ENCODE results near the gene BACE1. TPM values are rescaled to one million over a fixed set of nuclear protein-coding genes. Genes with fewer than 3 reads are reported as not detected.

Gene BACE1
- total RNA-seq, 6 experiments from 2014 or later, result 19.2 to 42.8 (median 23.7) TPM

- ATAC-seq (no peak), DNase-seq (no peak)
- Histone ChIP-seq H3K4me1 (peaks cover 0 to 15% (median 5%) of the 10 kb centered on the region in 4 donors), H3K36me3 (no peaks in the 10 kb centered on the region), H3K27ac (no peak overlapping the region), H3K27me3 (no peaks in the 10 kb centered on the region), H3K4me3 (no peak overlapping the region), H3K9me3 (no peaks in the 10 kb centered on the region)
- WGBS (ENCODE audit: insufficient coverage, low coverage, low lambda C conversion rate, missing lambda C conversion rate), result 72% methylated on average over 5 of the region's 5 CpGs
- intact Hi-C loops (cut with DNase I), result no loop called here
- TF ChIP-seq, protein P1, sequence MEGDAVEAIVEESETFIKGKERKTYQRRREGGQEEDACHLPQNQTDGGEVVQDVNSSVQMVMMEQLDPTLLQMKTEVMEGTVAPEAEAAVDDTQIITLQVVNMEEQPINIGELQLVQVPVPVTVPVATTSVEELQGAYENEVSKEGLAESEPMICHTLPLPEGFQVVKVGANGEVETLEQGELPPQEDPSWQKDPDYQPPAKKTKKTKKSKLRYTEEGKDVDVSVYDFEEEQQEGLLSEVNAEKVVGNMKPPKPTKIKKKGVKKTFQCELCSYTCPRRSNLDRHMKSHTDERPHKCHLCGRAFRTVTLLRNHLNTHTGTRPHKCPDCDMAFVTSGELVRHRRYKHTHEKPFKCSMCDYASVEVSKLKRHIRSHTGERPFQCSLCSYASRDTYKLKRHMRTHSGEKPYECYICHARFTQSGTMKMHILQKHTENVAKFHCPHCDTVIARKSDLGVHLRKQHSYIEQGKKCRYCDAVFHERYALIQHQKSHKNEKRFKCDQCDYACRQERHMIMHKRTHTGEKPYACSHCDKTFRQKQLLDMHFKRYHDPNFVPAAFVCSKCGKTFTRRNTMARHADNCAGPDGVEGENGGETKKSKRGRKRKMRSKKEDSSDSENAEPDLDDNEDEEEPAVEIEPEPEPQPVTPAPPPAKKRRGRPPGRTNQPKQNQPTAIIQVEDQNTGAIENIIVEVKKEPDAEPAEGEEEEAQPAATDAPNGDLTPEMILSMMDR (IDR thresholded peaks at IDR 0.05), result no peak
Observed at GRCh38 chr11:117319214-117319840, 3.3 kb upstream of the BACE1 start.

- H3K27me3 ChIP-seq, result no peaks in the 10 kb centered on the region
- ATAC-seq, result no peak
- no peak for DNase-seq
- H3K9me3 ChIP-seq, result no peaks in the 10 kb centered on the region
- peaks cover 0 to 18% (median 5%) of the 10 kb centered on the region in 4 donors for H3K4me1 ChIP-seq
- H3K4me3 ChIP-seq, result no peak overlapping the region
- TF ChIP-seq, protein P1 (IDR thresholded peaks at IDR 0.05), result no peak
- no peak for TF ChIP-seq POLR2A (IDR thresholded peaks at IDR 0.05)
- H3K36me3 ChIP-seq, result no peaks in the 10 kb centered on the region
- intact Hi-C loops (cut with DNase I), result no loop called here
- no peak overlapping the region for H3K27ac ChIP-seq
- 68% methylated on average over 2 of the region's 7 CpGs for WGBS (ENCODE audit: insufficient coverage, low coverage, low lambda C conversion rate, missing lambda C conversion rate)
Observed at GRCh38 chr11:117318738-117319137, 2.7 kb upstream of the BACE1 start.

DNA sequence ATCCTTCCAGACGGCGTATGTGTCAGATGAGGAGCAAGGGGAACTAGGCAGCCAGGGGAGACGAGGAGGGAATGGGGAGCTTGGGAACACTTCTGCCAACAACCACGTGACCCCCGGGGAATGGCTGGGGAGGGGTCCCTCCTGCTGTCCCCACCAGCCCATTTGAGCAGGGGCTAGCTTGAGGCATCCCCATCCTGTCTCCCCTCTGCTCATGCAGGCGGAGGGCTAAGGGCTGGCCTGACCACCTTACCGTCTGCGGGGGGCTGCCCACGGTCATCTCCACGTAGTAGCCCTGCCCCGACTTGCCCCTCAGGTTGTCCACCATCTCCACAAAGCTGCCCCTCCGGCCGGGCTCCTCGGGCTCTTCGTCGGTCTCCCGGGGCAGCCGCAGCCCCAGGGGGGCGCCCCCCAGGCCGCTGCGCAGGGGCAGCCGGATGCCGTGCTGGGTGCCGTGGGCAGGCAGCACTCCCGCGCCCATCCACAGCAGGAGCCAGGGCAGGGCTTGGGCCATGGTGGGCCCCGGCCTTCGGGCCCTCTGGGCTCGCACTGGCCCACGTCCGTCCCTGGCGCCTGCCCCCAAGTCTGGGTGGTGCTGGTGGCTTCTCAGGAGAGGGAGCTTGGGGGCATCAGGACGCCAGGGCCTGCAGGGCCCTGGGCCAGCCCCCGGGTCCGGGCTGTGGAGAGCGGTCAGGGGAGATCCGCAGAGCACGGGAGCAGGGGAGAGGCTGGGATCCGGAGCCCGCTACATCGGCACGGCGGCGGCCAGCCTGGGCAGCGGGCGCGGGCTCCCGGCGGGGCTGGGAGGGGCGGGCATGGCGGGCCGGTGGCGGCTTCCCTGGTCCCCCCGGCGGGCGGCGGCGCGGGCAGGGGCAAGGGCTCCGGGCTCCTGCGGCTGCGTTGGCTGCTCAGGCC is 515 bp downstream of the BACE1 start:
- Histone ChIP-seq H3K4me1 (peaks cover 0 to 18% (median 5%) of the 10 kb centered on the region in 4 donors), H3K4me3 (peak overlapping the region; percentile 76 to 90 (median 82)), H3K27ac (peak overlapping the region in 1 of 3 donors; percentile 49), H3K9me3 (no peaks in the 10 kb centered on the region), H3K36me3 (no peaks in the 10 kb centered on the region), H3K27me3 (no peaks in the 10 kb centered on the region)
- ATAC-seq, result peak; percentile 18 to 32 (median 22)
- TF ChIP-seq POLR2A (IDR thresholded peaks at IDR 0.05), result no peak
- TF ChIP-seq, protein P1 (IDR thresholded peaks at IDR 0.05), result no peak
- WGBS (ENCODE audit: insufficient coverage, low coverage, low lambda C conversion rate, missing lambda C conversion rate), result 0% methylated on average over 14 of the region's 62 CpGs
- peak in 1 of 3 donors; percentile 26 for DNase-seq
- intact Hi-C loops (cut with DNase I), result no loop called here

- Histone ChIP-seq H3K4me1 (peaks cover 0 to 18% (median 5%) of the 10 kb centered on the region in 4 donors), H3K27me3 (no peaks in the 10 kb centered on the region), H3K27ac (no peak overlapping the region), H3K36me3 (no peaks in the 10 kb centered on the region), H3K4me3 (peak overlapping the region; percentile 76 to 90 (median 82)), H3K9me3 (no peaks in the 10 kb centered on the region)
- ATAC-seq, result no peak
- intact Hi-C loops (cut with DNase I), result no loop called here
- DNase-seq, result peak in 2 of 3 donors; percentile 28 to 56
- TF ChIP-seq, protein P1 (IDR thresholded peaks at IDR 0.05), result no peak
- TF ChIP-seq POLR2A (IDR thresholded peaks at IDR 0.05), result no peak
- 11% methylated on average over 3 of the region's 10 CpGs for WGBS (ENCODE audit: insufficient coverage, low coverage, low lambda C conversion rate, missing lambda C conversion rate)
Observed at GRCh38 chr11:117314840-117315239, 1.2 kb downstream of the BACE1 start.
